IPS-18c (cell line): ENCODE measurements around the gene CADM1.

Experiments
- H3K4me3 ChIP-seq: 2 replicates; pipeline ENCODE4 v1.7.0; 2013; ENCODE audit warnings: low read depth, mild to moderate bottlenecking, low read length, moderate library complexity; ENCODE audit not compliant: insufficient read depth
- H3K9me3 ChIP-seq: one replicate; pipeline ENCODE4 v1.6.1; 2013; ENCODE audit warnings: mild to moderate bottlenecking, low read length, moderate library complexity; ENCODE audit not compliant: control insufficient read depth, insufficient read depth

Gene CADM1

DNA sequence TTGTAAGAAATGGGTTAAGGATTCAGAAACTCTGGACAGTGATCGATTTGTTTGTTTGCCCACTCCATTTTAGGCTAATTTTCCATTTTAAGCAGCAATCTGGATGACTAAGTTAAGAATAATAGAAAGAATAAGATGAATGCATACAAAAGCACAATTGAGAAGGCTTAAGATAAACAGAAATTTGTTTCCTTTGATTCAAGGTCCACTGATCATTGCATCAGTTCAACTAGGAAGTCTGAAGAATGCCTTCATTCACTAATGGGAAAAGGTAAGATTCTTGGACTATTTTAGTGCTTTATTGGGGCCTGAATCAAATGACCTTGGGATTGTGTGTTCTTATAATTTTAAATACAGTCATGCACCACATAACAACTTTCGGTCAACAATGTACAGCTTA is 140.8 kb downstream of the CADM1 start:
- Histone ChIP-seq H3K9me3 (no peaks in the 10 kb centered on the region), H3K4me3 (no peak overlapping the region)

GRCh38 chr11:115362997-115363396 is 141.2 kb downstream of the CADM1 start:
- H3K9me3 ChIP-seq: no peaks in the 10 kb centered on the region

DNA sequence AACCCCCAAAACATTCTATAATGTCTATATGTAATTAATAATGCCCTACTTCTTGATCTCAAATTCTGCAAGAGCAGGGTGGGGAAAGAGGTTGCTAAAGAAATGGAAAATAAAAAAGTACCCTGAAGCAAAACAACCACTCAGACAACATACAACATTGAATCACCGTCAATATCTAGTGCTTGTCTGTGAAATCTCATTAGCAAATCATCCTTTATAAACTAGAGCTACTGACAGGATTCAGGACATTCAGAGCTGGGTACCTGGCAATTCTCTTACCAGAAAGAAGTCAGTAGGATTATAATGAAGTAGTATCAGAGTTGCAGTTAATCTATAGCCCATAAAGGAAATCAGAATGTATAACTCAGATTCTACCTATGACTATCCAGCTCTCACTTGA is 143.2 kb downstream of the CADM1 start:
- Histone ChIP-seq H3K9me3 (no peaks in the 10 kb centered on the region), H3K4me3 (no peak overlapping the region)

More at GRCh38 chr11:115362997-115363396, 141.2 kb downstream of the CADM1 start:
- H3K4me3 ChIP-seq: no peak overlapping the region

DNA sequence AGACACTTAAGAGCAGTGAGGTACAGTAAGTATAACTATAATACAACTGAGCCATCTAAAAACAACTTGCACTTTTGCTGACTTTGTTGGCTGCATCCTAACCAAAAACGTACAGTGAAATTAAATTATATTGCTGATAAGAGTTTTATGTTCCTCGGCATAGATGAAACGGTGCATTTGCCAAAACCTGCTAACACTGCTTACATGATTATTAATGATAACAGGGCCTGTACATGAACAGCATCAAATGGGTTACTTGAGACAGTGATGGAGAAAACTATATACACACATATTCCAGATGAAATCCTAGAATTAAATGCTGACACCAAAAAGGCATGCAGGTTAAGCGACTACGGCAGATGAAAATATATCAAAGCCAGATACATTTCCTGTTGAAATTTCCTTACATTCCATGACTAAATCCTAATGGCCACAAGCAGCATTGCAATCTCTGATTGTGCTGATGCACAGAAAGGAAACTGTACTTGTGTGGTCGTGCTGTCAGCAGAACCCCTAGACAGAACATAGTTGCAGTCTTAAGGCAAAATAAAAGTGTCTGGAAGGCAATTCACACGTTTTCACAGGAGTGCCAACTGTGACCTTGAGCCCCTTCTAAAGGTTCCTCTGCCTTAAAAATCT is 143.9 kb downstream of the CADM1 start:
- no peaks in the 10 kb centered on the region for H3K9me3 ChIP-seq

DNA sequence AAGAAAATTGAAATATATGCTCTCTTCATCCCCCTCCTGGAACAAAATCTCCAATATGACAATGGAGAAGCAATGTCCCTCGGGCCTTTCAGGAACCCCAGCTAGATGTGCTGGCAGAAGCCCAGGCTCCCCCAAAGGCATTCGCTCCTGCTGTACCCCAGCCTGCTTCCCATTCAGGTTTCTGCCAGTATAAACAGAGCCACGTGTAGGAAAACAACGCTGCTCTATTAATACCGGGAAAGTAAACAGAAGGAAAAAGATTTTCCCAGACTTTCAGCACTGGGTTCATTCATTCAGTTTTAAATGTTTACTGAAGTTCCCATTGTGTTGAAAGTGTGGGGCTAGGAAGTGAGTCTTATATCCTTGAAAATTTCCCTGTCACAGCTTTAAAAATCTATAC is 147.1 kb downstream of the CADM1 start:
- H3K4me3 ChIP-seq: no peak overlapping the region
- H3K9me3 ChIP-seq: no peaks in the 10 kb centered on the region

More for the DNA sequence above, 143.9 kb downstream of the CADM1 start:
- no peak overlapping the region for H3K4me3 ChIP-seq

- Histone ChIP-seq H3K9me3 (no peaks in the 10 kb centered on the region), H3K4me3 (no peak overlapping the region)
Measured at GRCh38 chr11:115352805-115353485, 151.3 kb downstream of the CADM1 start.

- H3K9me3 ChIP-seq: no peaks in the 10 kb centered on the region
- H3K4me3 ChIP-seq: no peak overlapping the region
Measured at GRCh38 chr11:115349335-115350017, 154.7 kb downstream of the CADM1 start.

DNA sequence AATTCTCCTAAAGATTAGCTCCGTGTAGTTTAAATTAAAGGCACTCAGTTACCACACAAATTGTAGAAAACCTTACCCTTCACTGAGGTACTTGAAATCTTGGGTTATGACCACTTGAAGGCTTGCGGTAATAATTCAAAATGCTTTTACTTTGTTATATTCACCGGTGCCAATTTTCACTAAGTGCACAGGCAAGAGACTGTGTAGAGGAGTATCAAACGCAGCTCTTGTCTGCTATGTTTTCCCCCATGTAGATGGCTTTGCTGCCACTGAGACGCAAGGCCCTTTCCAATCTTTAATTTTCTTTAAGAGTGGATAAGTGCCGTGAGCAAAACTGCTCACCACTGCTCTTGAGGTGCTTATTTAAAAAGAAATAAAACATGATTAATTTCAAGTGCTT is 155.8 kb downstream of the CADM1 start:
- Histone ChIP-seq H3K9me3 (no peaks in the 10 kb centered on the region), H3K4me3 (no peak overlapping the region)

- H3K4me3 ChIP-seq: no peak overlapping the region
- no peaks in the 10 kb centered on the region for H3K9me3 ChIP-seq
Measured at GRCh38 chr11:115347106-115347505, 157.1 kb downstream of the CADM1 start.

- Histone ChIP-seq H3K9me3 (no peaks in the 10 kb centered on the region), H3K4me3 (no peak overlapping the region)
Measured at GRCh38 chr11:115345840-115346239, 158.4 kb downstream of the CADM1 start.

DNA sequence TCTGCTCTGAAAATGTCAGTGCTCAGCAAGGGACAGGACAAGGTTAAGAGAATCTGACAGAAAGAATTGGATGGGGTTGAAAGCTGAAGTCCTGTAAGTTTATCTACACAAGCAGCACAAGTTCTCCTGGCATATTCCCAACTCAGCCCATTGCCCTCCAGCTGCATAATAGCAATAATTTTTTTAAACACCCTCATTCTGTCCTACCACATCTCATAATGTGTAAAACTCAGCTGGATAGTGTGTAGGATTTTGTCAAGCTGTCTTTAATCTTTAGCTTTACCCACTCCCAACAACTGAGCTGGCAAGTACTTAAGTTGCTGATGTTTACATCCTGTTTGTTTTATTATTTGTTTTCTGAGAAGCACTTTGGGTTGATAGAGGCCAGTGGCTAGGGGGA is 158.9 kb downstream of the CADM1 start:
- no peak overlapping the region for H3K4me3 ChIP-seq
- H3K9me3 ChIP-seq: no peaks in the 10 kb centered on the region

DNA sequence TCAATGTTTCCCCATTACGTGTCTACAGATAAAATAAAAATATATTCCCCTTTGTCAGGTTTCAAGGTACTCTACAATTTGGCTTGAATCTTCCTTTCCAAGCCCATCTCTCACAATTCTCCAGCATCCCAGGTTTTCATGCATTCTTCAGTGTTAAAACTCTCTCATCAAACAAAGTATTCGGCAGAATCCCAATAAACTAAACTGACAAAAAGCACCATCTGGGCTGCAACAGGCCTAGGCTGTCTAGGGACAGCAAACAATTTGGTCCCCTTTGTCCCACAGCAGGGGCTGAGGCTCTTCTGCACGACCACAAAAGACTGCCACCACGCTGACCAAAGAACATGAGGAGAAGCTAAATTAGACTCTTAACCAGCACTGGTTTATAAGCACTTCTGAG is 159.4 kb downstream of the CADM1 start:
- Histone ChIP-seq H3K9me3 (no peaks in the 10 kb centered on the region), H3K4me3 (no peak overlapping the region)

GRCh38 chr11:115342142-115342541 is 162.1 kb downstream of the CADM1 start:
- H3K9me3 ChIP-seq: no peaks in the 10 kb centered on the region
- no peak overlapping the region for H3K4me3 ChIP-seq

GRCh38 chr11:115340874-115341273 is 163.3 kb downstream of the CADM1 start:
- Histone ChIP-seq H3K9me3 (no peaks in the 10 kb centered on the region), H3K4me3 (no peak overlapping the region)

DNA sequence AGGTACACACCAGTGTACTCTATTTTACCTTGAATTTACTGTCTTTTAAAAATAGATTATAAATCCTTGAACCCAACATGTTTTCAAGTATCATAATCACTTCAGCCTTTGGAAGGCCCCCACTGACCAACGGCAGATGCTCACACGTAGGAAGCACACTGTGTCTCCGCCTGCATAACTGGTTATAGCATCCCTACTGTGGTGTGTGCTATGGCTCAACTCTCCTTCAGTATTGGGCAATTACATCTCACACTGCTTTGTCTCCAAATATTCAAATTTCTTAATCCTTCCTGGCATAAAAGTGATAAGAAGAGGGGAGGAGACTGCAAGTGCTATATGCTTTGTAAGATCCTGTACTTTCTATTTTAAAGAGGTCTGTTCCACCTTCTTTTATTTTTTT is 165.7 kb downstream of the CADM1 start:
- no peaks in the 10 kb centered on the region for H3K9me3 ChIP-seq

GRCh38 chr11:115334932-115335788 is 169.1 kb downstream of the CADM1 start:
- H3K9me3 ChIP-seq: no peaks in the 10 kb centered on the region
- H3K4me3 ChIP-seq: no peak overlapping the region

More for the DNA sequence above, 165.7 kb downstream of the CADM1 start:
- H3K4me3 ChIP-seq: no peak overlapping the region

DNA sequence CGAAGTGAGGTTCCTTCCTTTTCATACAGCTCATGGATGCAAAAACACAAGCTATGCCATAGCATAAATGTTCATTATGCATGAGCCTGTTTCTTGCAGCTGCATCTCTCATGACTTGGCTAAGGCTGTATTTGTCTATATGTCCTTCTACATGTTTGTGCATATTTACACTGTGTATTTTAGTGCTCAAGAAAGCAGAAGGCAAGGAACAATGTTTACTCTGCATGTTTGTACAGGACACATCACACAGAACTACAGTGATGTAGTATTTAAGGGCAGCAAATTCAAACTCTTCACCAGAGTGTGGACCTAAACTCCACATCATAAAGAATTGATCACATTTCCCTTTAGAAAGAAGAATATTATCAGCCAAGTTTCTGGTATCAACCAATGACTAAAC is 170.3 kb downstream of the CADM1 start:
- no peak overlapping the region for H3K4me3 ChIP-seq
- H3K9me3 ChIP-seq: peaks cover 2% of the 10 kb centered on the region
